Measurements from ENCODE around the gene ALOX15.

The ALOX15 gene

DNA sequence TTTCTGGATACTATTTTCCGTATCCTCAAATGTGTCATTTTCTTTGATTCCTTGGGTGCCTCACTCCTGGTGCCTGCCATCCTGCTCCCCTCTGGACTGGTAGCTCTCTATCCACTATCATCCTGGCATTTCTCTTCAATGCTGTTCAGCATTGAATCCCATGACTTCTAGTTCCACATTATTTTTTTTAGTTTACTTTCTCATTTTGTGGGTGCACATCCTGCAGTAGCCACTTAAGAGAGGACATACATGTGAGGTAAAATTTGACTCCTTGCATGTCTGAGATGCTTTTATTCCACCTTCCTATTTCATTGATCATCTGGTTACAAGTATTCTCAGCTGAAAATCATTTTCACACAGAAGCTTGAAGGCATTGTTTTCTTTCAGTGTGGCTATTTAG, 19.1 kb downstream of the ALOX15 start:
- H4K20me1 ChIP-seq (ENCODE audit: insufficient read depth, low read length): no peaks in the 10 kb centered on the region
- H3K27me3 ChIP-seq (ENCODE audit: insufficient read depth, low read length, poor library complexity): peaks cover 3% of the 10 kb centered on the region
- no peaks in the 10 kb centered on the region for H3K79me2 ChIP-seq (ENCODE audit: insufficient read depth, low read length)
- DNase-seq (no peak), ATAC-seq (ENCODE audit: insufficient read depth, low read depth) (no peak)
- H2AFZ ChIP-seq (ENCODE audit: low read depth, low read length): no peak overlapping the region
- H3K9ac ChIP-seq (ENCODE audit: low read depth, low read length): no peak overlapping the region
- no peak for TF ChIP-seq EZH2 (IDR thresholded peaks at IDR 0.05; ENCODE audit: borderline replicate concordance, low read depth, low read length, severe bottlenecking)
- TF ChIP-seq, protein P1, sequence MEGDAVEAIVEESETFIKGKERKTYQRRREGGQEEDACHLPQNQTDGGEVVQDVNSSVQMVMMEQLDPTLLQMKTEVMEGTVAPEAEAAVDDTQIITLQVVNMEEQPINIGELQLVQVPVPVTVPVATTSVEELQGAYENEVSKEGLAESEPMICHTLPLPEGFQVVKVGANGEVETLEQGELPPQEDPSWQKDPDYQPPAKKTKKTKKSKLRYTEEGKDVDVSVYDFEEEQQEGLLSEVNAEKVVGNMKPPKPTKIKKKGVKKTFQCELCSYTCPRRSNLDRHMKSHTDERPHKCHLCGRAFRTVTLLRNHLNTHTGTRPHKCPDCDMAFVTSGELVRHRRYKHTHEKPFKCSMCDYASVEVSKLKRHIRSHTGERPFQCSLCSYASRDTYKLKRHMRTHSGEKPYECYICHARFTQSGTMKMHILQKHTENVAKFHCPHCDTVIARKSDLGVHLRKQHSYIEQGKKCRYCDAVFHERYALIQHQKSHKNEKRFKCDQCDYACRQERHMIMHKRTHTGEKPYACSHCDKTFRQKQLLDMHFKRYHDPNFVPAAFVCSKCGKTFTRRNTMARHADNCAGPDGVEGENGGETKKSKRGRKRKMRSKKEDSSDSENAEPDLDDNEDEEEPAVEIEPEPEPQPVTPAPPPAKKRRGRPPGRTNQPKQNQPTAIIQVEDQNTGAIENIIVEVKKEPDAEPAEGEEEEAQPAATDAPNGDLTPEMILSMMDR (IDR thresholded peaks at IDR 0.05; ENCODE audit: borderline replicate concordance, extremely low read depth, low read length, poor library complexity, severe bottlenecking): no peak
- H3K4me3 ChIP-seq (ENCODE audit: low read depth in 1 of 2, low read length in 2 of 2): no peak overlapping the region
- H3K9me3 ChIP-seq (ENCODE audit: insufficient read depth, low read length, severe bottlenecking): peaks cover 9% of the 10 kb centered on the region
- no peaks in the 10 kb centered on the region for H3K36me3 ChIP-seq (ENCODE audit: insufficient read depth, low read length)
- H3K27ac ChIP-seq (ENCODE audit: low read length): no peak overlapping the region
- H3K4me2 ChIP-seq (ENCODE audit: insufficient read depth, low read length): no peak overlapping the region
- no peaks in the 10 kb centered on the region for H3K4me1 ChIP-seq (ENCODE audit: insufficient read depth, low read length)

DNA sequence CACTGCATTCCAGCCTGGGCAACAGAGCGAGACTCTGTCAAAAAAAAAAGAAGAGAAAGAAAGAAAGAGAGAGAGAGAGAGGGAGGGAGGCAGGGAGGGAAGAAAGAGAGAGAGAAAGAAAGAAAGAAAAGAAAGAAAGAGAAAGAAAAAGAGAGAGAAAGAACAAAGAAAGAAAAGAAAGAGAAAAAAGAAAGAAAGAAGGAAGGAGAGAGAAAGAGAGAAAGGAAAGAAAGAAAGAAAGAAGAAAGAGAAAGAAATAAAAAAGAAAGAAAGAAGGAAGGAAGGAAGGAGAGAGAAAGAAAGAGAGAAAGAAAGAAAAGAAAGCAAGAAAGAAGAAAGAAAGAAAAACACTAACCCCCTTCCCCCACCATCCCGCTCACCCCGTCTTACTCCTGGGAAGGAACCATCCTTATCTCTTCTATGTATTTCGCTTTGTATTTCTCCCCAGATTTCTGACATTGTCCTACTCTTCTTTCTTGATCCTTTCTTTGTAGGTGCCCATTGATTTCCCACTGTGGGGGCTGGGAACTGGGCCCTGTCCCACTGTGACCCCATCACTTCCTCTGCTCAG, 20.9 kb downstream of the ALOX15 start:
- H3K79me2 ChIP-seq (ENCODE audit: insufficient read depth, low read length): no peaks in the 10 kb centered on the region
- no peak overlapping the region for H3K9ac ChIP-seq (ENCODE audit: low read depth, low read length)
- H2AFZ ChIP-seq (ENCODE audit: low read depth, low read length): no peak overlapping the region
- H3K4me2 ChIP-seq (ENCODE audit: insufficient read depth, low read length): no peak overlapping the region
- no peak for ATAC-seq (ENCODE audit: insufficient read depth, low read depth)
- no peaks in the 10 kb centered on the region for H3K4me1 ChIP-seq (ENCODE audit: insufficient read depth, low read length)
- H4K20me1 ChIP-seq (ENCODE audit: insufficient read depth, low read length): no peaks in the 10 kb centered on the region
- TF ChIP-seq, protein P1 (IDR thresholded peaks at IDR 0.05; ENCODE audit: borderline replicate concordance, extremely low read depth, low read length, poor library complexity, severe bottlenecking): no peak
- TF ChIP-seq EZH2 (IDR thresholded peaks at IDR 0.05; ENCODE audit: borderline replicate concordance, low read depth, low read length, severe bottlenecking): no peak
- H3K36me3 ChIP-seq (ENCODE audit: insufficient read depth, low read length): no peaks in the 10 kb centered on the region
- H3K27ac ChIP-seq (ENCODE audit: low read length): no peak overlapping the region
- no peak overlapping the region for H3K4me3 ChIP-seq (ENCODE audit: low read depth in 1 of 2, low read length in 2 of 2)
- no peak for DNase-seq
- H3K27me3 ChIP-seq (ENCODE audit: insufficient read depth, low read length, poor library complexity): peaks cover 3% of the 10 kb centered on the region
- peaks cover 9% of the 10 kb centered on the region for H3K9me3 ChIP-seq (ENCODE audit: insufficient read depth, low read length, severe bottlenecking)

DNA sequence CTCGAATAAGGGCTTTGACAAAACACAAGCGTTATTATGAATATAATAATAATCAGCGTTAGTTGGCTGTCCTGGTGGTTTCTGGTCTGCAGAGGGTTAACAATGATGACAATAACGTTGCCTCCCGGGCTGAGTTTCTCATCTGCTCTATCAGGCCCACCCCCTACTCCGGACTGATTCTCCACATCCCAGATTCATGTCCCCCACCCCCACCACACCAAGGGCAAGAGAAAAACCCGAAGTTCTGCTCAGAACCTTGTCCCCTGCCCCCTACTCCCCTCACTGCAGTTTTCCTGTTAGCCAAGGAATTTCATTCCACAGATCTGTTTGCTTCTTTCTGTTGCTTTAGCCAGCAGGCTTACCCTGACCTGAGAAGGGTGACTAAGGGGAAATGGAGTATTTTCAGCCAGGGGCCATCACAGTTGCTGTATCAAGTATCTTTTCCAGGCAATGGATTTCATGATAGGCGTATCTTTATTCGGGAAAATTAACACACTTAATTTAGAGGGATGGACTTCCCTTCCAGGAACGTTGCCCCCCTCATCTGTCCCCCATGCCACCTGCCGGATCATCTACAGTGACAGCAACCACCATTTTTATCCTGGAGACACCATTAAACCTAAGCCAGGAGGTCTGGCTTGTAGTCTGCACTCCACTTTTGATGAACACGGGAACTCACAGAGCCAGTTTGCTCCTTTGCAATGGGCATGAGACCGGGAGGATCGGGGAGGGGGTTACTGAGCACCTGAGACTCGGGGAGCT, 23.7 kb downstream of the ALOX15 start:
- H3K27me3 ChIP-seq (ENCODE audit: insufficient read depth, low read length, poor library complexity): peaks cover 3% of the 10 kb centered on the region
- H3K27ac ChIP-seq (ENCODE audit: low read length): no peak overlapping the region
- H3K4me1 ChIP-seq (ENCODE audit: insufficient read depth, low read length): no peaks in the 10 kb centered on the region
- ATAC-seq (ENCODE audit: insufficient read depth, low read depth) (no peak), DNase-seq (no peak)
- H3K9me3 ChIP-seq (ENCODE audit: insufficient read depth, low read length, severe bottlenecking): peaks cover 9% of the 10 kb centered on the region
- no peaks in the 10 kb centered on the region for H4K20me1 ChIP-seq (ENCODE audit: insufficient read depth, low read length)
- H3K79me2 ChIP-seq (ENCODE audit: insufficient read depth, low read length): no peaks in the 10 kb centered on the region
- no peak overlapping the region for H3K4me3 ChIP-seq (ENCODE audit: low read depth in 1 of 2, low read length in 2 of 2)
- no peak overlapping the region for H3K4me2 ChIP-seq (ENCODE audit: insufficient read depth, low read length)
- TF ChIP-seq EZH2 (IDR thresholded peaks at IDR 0.05; ENCODE audit: borderline replicate concordance, low read depth, low read length, severe bottlenecking): no peak
- TF ChIP-seq, protein P1 (IDR thresholded peaks at IDR 0.05; ENCODE audit: borderline replicate concordance, extremely low read depth, low read length, poor library complexity, severe bottlenecking): no peak
- H2AFZ ChIP-seq (ENCODE audit: low read depth, low read length): no peak overlapping the region
- H3K9ac ChIP-seq (ENCODE audit: low read depth, low read length): no peak overlapping the region
- no peaks in the 10 kb centered on the region for H3K36me3 ChIP-seq (ENCODE audit: insufficient read depth, low read length)
